HL-60 (cell line): ENCODE results near the gene STPG4.

Experiments
- DNase-seq, 2 experiments: peaks; one replicate each; pipeline ENCODE4 v3.0.0-alpha.2; 2010 to 2020; ENCODE audit warnings: low read depth in 1 of 2, low spot score in 1 of 2
- H3K27ac ChIP-seq: fragments of 250-450 bp; sonication (Bioruptor Pico); replicated peaks from 2 replicates; pipeline ENCODE4 v1.5.1; 2020; ENCODE audit warnings: mild to moderate bottlenecking, moderate library complexity
- H3K27me3 ChIP-seq: fragments of 250-450 bp; sonication (Bioruptor Pico); 2 replicates; pipeline ENCODE4 v1.5.1; 2021; ENCODE audit warnings: mild to moderate bottlenecking, moderate library complexity; ENCODE audit not compliant: insufficient read depth, poor library complexity, severe bottlenecking
- H3K4me3 ChIP-seq: replicated peaks from 2 replicates; pipeline ENCODE4 v1.5.1; 2011; ENCODE audit warnings: mild to moderate bottlenecking, control low read depth, low read length; ENCODE audit not compliant: insufficient read depth
- CTCF ChIP-seq: IDR thresholded peaks from one replicate; pipeline ENCODE4 v1.5.1; 2011; ENCODE audit warnings: low read length, control low read depth, inconsistent platforms; ENCODE audit not compliant: insufficient read depth
- GABPA ChIP-seq: IDR thresholded peaks from 2 replicates; pipeline ENCODE4 v1.6.1; 2012; ENCODE audit warnings: low read depth
- POLR2AphosphoS5 ChIP-seq: IDR thresholded peaks from 2 replicates; pipeline ENCODE4 v1.6.1; 2012; ENCODE audit warnings: low read depth
- REST ChIP-seq: IDR thresholded peaks from 2 replicates; pipeline ENCODE4 v1.6.1; 2012; ENCODE audit warnings: low read depth; ENCODE audit not compliant: insufficient replicate concordance
- SPI1 ChIP-seq: IDR thresholded peaks from 2 replicates; pipeline ENCODE4 v1.6.1; 2012; ENCODE audit warnings: low read depth, mild to moderate bottlenecking, borderline replicate concordance

STPG4 gene

GRCh38 chr2:47072728-47073191 lies 82.3 kb downstream of the STPG4 start:
- DNase-seq, result peak; percentile 24 to 94
- Histone ChIP-seq H3K27me3 (no peaks in the 10 kb centered on the region), H3K27ac (0 out of 2 replicates have a peak overlapping the region, but pooled peaks have one; percentile 12), H3K4me3 (no peak overlapping the region)
- TF ChIP-seq REST (no peak), GABPA (no peak), POLR2AphosphoS5 (no peak), CTCF (no peak), SPI1 (no peak)

GRCh38 chr2:47072018-47072691 lies 83.0 kb downstream of the STPG4 start:
- DNase-seq, result peak in 1 of 2 experiments; percentile 75
- TF ChIP-seq GABPA, result no peak
- no peak for TF ChIP-seq REST
- TF ChIP-seq CTCF, result no peak
- TF ChIP-seq SPI1, result no peak
- peak overlapping the region; percentile 21; the same call in 1 of the 2 replicates for H3K27ac ChIP-seq
- no peak overlapping the region for H3K4me3 ChIP-seq
- H3K27me3 ChIP-seq, result no peaks in the 10 kb centered on the region

- H3K27ac ChIP-seq, result peak overlapping the region; percentile 21; the same call in 1 of the 2 replicates
- TF ChIP-seq POLR2AphosphoS5, result peak; percentile 92
- TF ChIP-seq SPI1, result peak; percentile 20; the same call in 1 of the 2 replicates
- TF ChIP-seq GABPA, result peak; percentile 67
- TF ChIP-seq CTCF, result no peak
- no peak for TF ChIP-seq REST
- peak; percentile 91 to 93 for DNase-seq
- H3K27me3 ChIP-seq, result no peaks in the 10 kb centered on the region
- no peak overlapping the region for H3K4me3 ChIP-seq
Measured at GRCh38 chr2:47070920-47071824, 83.9 kb downstream of the STPG4 start.
